ENCODE data around the gene TLE2. TPM values are rescaled to one million over a fixed set of nuclear protein-coding genes. Genes with fewer than 3 reads are reported as not detected.

Gene TLE2
- total RNA-seq, 1 experiment from 2014 or later, result 18.7 TPM

- no peak for DNase-seq
- H3K27me3 ChIP-seq (ENCODE audit: control insufficient read depth, insufficient read depth, low read length), result no peaks in the 10 kb centered on the region
Observed at GRCh38 chr19:2960120-2960519, 69.0 kb downstream of the TLE2 start.

GRCh38 chr19:2957160-2957559 is 71.9 kb downstream of the TLE2 start:
- H3K27me3 ChIP-seq (ENCODE audit: control insufficient read depth, insufficient read depth, low read length), result no peaks in the 10 kb centered on the region

More at GRCh38 chr19:2960120-2960519, 69.0 kb downstream of the TLE2 start:
- H3K36me3 ChIP-seq (replicated peaks; ENCODE audit: control insufficient read depth, insufficient read depth, low read length), result no peaks in the 10 kb centered on the region
- no peak overlapping the region for H3K4me3 ChIP-seq (ENCODE audit: insufficient read depth, low read depth, low read length)

GRCh38 chr19:2952953-2953481 is 76.1 kb downstream of the TLE2 start:
- no peaks in the 10 kb centered on the region for H3K36me3 ChIP-seq (replicated peaks; ENCODE audit: control insufficient read depth, insufficient read depth, low read length)
- H3K4me3 ChIP-seq (ENCODE audit: insufficient read depth, low read depth, low read length), result no peak overlapping the region
- no peak for DNase-seq
- H3K27me3 ChIP-seq (ENCODE audit: control insufficient read depth, insufficient read depth, low read length), result no peaks in the 10 kb centered on the region

More at GRCh38 chr19:2957160-2957559, 71.9 kb downstream of the TLE2 start:
- DNase-seq, result no peak
- Histone ChIP-seq H3K36me3 (replicated peaks; ENCODE audit: control insufficient read depth, insufficient read depth, low read length) (no peaks in the 10 kb centered on the region), H3K4me3 (ENCODE audit: insufficient read depth, low read depth, low read length) (no peak overlapping the region)

GRCh38 chr19:2950286-2951124 is 78.6 kb downstream of the TLE2 start:
- no peaks in the 10 kb centered on the region for H3K36me3 ChIP-seq (replicated peaks; ENCODE audit: control insufficient read depth, insufficient read depth, low read length)
- DNase-seq, result peak; percentile 99
- H3K4me3 ChIP-seq (ENCODE audit: insufficient read depth, low read depth, low read length), result peak overlapping the region; percentile 77
- no peaks in the 10 kb centered on the region for H3K27me3 ChIP-seq (ENCODE audit: control insufficient read depth, insufficient read depth, low read length)

- no peak for DNase-seq
- peak overlapping the region; percentile 77 for H3K4me3 ChIP-seq (ENCODE audit: insufficient read depth, low read depth, low read length)
- no peaks in the 10 kb centered on the region for H3K27me3 ChIP-seq (ENCODE audit: control insufficient read depth, insufficient read depth, low read length)
- H3K36me3 ChIP-seq (replicated peaks; ENCODE audit: control insufficient read depth, insufficient read depth, low read length), result no peaks in the 10 kb centered on the region
Observed at GRCh38 chr19:2949939-2950285, 79.2 kb downstream of the TLE2 start.

Other genes starting within 250 kb of the TLE2 start
- 97.4 and 103 TPM in 2 replicates for gene SGTA, start 246.0 kb downstream of the TLE2 start, total RNA-seq (2014; rRNA removed; shearing (Covaris generic))
- 206 and 287 TPM in 2 replicates for gene THOP1, start 243.8 kb downstream of the TLE2 start, total RNA-seq (2014; rRNA removed; shearing (Covaris generic))
- 5.3 and 6.8 TPM in 2 replicates for gene ZNF554, start 209.4 kb downstream of the TLE2 start, total RNA-seq (2014; rRNA removed; shearing (Covaris generic))
- gene ZNF555, start 187.8 kb downstream of the TLE2 start, total RNA-seq (2014; rRNA removed; shearing (Covaris generic)), result 1.9 and 2.0 TPM in 2 replicates
- under 0.01 TPM in 2 replicates for gene ZNF556, start 161.9 kb downstream of the TLE2 start, total RNA-seq (2014; rRNA removed; shearing (Covaris generic))
- gene ZNF57, start 128.4 kb downstream of the TLE2 start, total RNA-seq (2014; rRNA removed; shearing (Covaris generic)), result 1.7 and 2.9 TPM in 2 replicates
- gene ZNF77, start 84.3 kb downstream of the TLE2 start, total RNA-seq (2014; rRNA removed; shearing (Covaris generic)), result 4.6 and 5.5 TPM in 2 replicates
- 10.4 and 14.2 TPM in 2 replicates for gene TLE6, start 51.7 kb downstream of the TLE2 start, total RNA-seq (2014; rRNA removed; shearing (Covaris generic))
- 300 and 386 TPM in 2 replicates for gene TLE5, start 33.2 kb upstream of the TLE2 start, total RNA-seq (2014; rRNA removed; shearing (Covaris generic))
- 30.0 and 35.0 TPM in 2 replicates for gene GNA11, start 65.1 kb upstream of the TLE2 start, total RNA-seq (2014; rRNA removed; shearing (Covaris generic))
- not detected in 2 replicates for gene GNA15, start 106.8 kb upstream of the TLE2 start, total RNA-seq (2014; rRNA removed; shearing (Covaris generic))
- gene S1PR4, start 149.5 kb upstream of the TLE2 start, total RNA-seq (2014; rRNA removed; shearing (Covaris generic)), result not detected in 2 replicates
- gene NCLN, start 156.7 kb upstream of the TLE2 start, total RNA-seq (2014; rRNA removed; shearing (Covaris generic)), result 68.2 and 82.8 TPM in 2 replicates
- gene CELF5, start 195.4 kb upstream of the TLE2 start, total RNA-seq (2014; rRNA removed; shearing (Covaris generic)), result 1.4 and 2.5 TPM in 2 replicates